K562 (cell line): Measurements from ENCODE around the gene TNP1. TPM values are rescaled to one million over a fixed set of nuclear protein-coding genes. Genes with fewer than 3 reads are reported as not detected.

Experiments
- ATAC-seq: fragments of 200-7000 bp; cut with Tn5 transposase; 3 replicates; pipeline ENCODE4 v1.9.1; 2020; ENCODE audit warnings: moderate library complexity
- BruUV-seq: library from RNA; stranded (reverse); fragments of 400-500 nt; replicated peaks from 2 replicates; lab custom pipeline; 2021; lab: Mats Ljungman, UMichigan
- CTCF ChIA-PET: fragments of 300-600 bp; formaldehyde crosslinking; extraction: SDS; loops from one replicate; lab custom pipeline; 2021; ENCODE audit warnings: low intra/inter-chr PET ratio; lab: Yijun Ruan, JAX
- POLR2A ChIA-PET: fragments of 300-600, 350-650 bp; sonication (Branson Sonifier 250); formaldehyde crosslinking; extraction: SDS; loops from one replicate; lab custom pipeline; 2021; ENCODE audit warnings: antibody characterized with exemption, inconsistent platforms; lab: Yijun Ruan, JAX
- DNase-seq, 4 experiments: peaks; one replicate each; pipeline versions ENCODE4 v3.0.0 to v3.0.0-alpha.2; 2011 to 2018; ENCODE audit warnings: low spot score in 3 of 4, mixed read lengths in 3 of 4; ENCODE audit errors: extremely low read depth in 1 of 4
- FAIRE-seq: peaks from 2 replicates; lab custom pipeline; 2011; peaks lifted over from hg19 to GRCh38; lab: Jason Lieb, UNC
- H2AFZ ChIP-seq: 2 replicates; pipeline ENCODE4 v1.6.0; 2011; ENCODE audit warnings: low read depth, low read length, control low read depth, inconsistent platforms
- H3K27ac ChIP-seq: fragments of 200-600 bp; 3 replicates; pipeline ENCODE4 v1.8.0; 2011; ENCODE audit warnings: low read depth, mild to moderate bottlenecking, control low read depth, inconsistent platforms, low read length, moderate library complexity, mixed read lengths; ENCODE audit errors: extremely low read depth
- H3K27me3 ChIP-seq, 2 experiments: fragments of 300-600 bp in 1 of 2; 2 replicates in 1 of 2; 3 replicates in 1 of 2; pipeline versions ENCODE4 v1.6.0 to v1.8.0; 2011; ENCODE audit warnings: inconsistent platforms in 2 of 2, low read length in 2 of 2, mild to moderate bottlenecking in 1 of 2, mixed read lengths in 1 of 2, moderate library complexity in 1 of 2; ENCODE audit not compliant: control insufficient read depth in 2 of 2, insufficient read depth in 2 of 2
- H3K36me3 ChIP-seq: fragments of 300-600 bp; 3 replicates; pipeline ENCODE4 v1.8.0; 2011; ENCODE audit warnings: mild to moderate bottlenecking, low read length, inconsistent platforms; ENCODE audit not compliant: control insufficient read depth, insufficient read depth
- H3K4me1 ChIP-seq, 2 experiments: fragments of 200-600 bp in 1 of 2; replicated peaks in 1 of 2; 2 replicates in 1 of 2; 3 replicates in 1 of 2; pipeline versions ENCODE4 v1.5.1 to v1.8.0; 2011; ENCODE audit warnings: inconsistent platforms in 2 of 2, low read length in 2 of 2, mild to moderate bottlenecking in 1 of 2, mixed read lengths in 1 of 2, moderate library complexity in 1 of 2; ENCODE audit not compliant: control insufficient read depth in 2 of 2, insufficient read depth in 2 of 2
- H3K4me2 ChIP-seq: 2 replicates; pipeline ENCODE4 v1.6.1; 2011; ENCODE audit warnings: low read length, control low read depth, inconsistent platforms, mixed read lengths; ENCODE audit not compliant: insufficient read depth
- H3K4me3 ChIP-seq: fragments of 200-600 bp; sonication (generic), shearing (Covaris generic); 2 replicates; pipeline ENCODE4 v1.5.1; 2016; ENCODE audit warnings: control low read depth, inconsistent platforms
- H3K79me2 ChIP-seq: fragments of 200-600 bp; 3 replicates; pipeline ENCODE4 v1.8.0; 2011; ENCODE audit warnings: low read length, inconsistent platforms; ENCODE audit not compliant: control insufficient read depth, insufficient read depth
- H3K9ac ChIP-seq, 2 experiments: 2 replicates each; pipeline versions ENCODE4 v1.6.0 to v1.6.1; 2011; ENCODE audit warnings: low read depth in 2 of 2, low read length in 2 of 2, control low read depth in 1 of 2, inconsistent platforms in 1 of 2, mild to moderate bottlenecking in 1 of 2, mixed read lengths in 1 of 2; ENCODE audit not compliant: insufficient read depth in 1 of 2
- H3K9me1 ChIP-seq: one replicate; pipeline ENCODE4 v1.6.0; 2011; ENCODE audit warnings: inconsistent platforms, mild to moderate bottlenecking, low read length, moderate library complexity; ENCODE audit not compliant: control insufficient read depth, insufficient read depth
- H3K9me3 ChIP-seq: replicated peaks from 2 replicates; pipeline ENCODE4 v1.5.1; 2011; ENCODE audit warnings: low read depth, low read length, inconsistent platforms; ENCODE audit not compliant: control insufficient read depth, insufficient read depth
- H4K20me1 ChIP-seq: replicated peaks from 2 replicates; pipeline ENCODE4 v1.6.1; 2011; ENCODE audit warnings: low read length, inconsistent platforms, mixed read lengths; ENCODE audit not compliant: control insufficient read depth, insufficient read depth
- CBX3 ChIP-seq, 2 experiments: IDR thresholded peaks; 1 replicate in 1 of 2; 2 replicates in 1 of 2; pipeline ENCODE4 v1.6.1; 2012; ENCODE audit warnings: inconsistent platforms in 2 of 2, low read length in 2 of 2, borderline replicate concordance in 1 of 2, control low read depth in 1 of 2
- ELK3 ChIP-seq: fragments of 450-650 bp; formaldehyde crosslinking; IDR thresholded peaks from 2 replicates; pipeline ENCODE4 v1.4.0; 2020; ENCODE audit warnings: mild to moderate bottlenecking
- EP300 ChIP-seq: IDR thresholded peaks from 2 replicates; pipeline ENCODE4 v1.6.1; 2012; ENCODE audit warnings: low read length, improper control_type of control experiment
- FOXA1 ChIP-seq: fragments of 450-650 bp; IDR thresholded peaks from 2 replicates; pipeline ENCODE4 v1.6.1; 2016; ENCODE audit warnings: mild to moderate bottlenecking, borderline replicate concordance
- GATA2 ChIP-seq: sonication (generic); formaldehyde crosslinking; IDR thresholded peaks from 2 replicates; pipeline ENCODE4 v1.4.0; 2020; ENCODE audit warnings: mild to moderate bottlenecking, missing genetic modification reagents
- GTF2A2 ChIP-seq: IDR thresholded peaks from 2 replicates; pipeline ENCODE4 v1.6.1; 2016; ENCODE audit warnings: mild to moderate bottlenecking, missing genetic modification characterization, missing compliant biosample characterization
- ID3 ChIP-seq, 2 experiments: fragments of 250-450 bp in 1 of 2; fragments of 450-650 bp in 1 of 2; sonication (Bioruptor Pico) in 1 of 2; IDR thresholded peaks; 2 replicates each; pipeline versions ENCODE4 v1.6.1 to v1.8.0; 2016 to 2021; ENCODE audit warnings: mild to moderate bottlenecking in 2 of 2, moderate library complexity in 2 of 2, missing compliant biosample characterization in 1 of 2, missing genetic modification characterization in 1 of 2
- MEF2A ChIP-seq: IDR thresholded peaks from 2 replicates; pipeline ENCODE4 v1.6.1; 2011; ENCODE audit warnings: low read depth, mild to moderate bottlenecking, low read length, moderate library complexity; ENCODE audit not compliant: control insufficient read depth
- MYBL2 ChIP-seq, 2 experiments: fragments of 450-650 bp in 1 of 2; sonication (generic) in 1 of 2; formaldehyde crosslinking in 1 of 2; IDR thresholded peaks; 2 replicates each; pipeline versions ENCODE4 v1.6.1 to v1.8.1; 2017 to 2022; ENCODE audit warnings: borderline replicate concordance in 1 of 2, inconsistent platforms in 1 of 2, low read depth in 1 of 2, mild to moderate bottlenecking in 1 of 2, missing genetic modification reagents in 1 of 2, moderate library complexity in 1 of 2
- ZNF124 ChIP-seq: sonication (generic); formaldehyde crosslinking; IDR thresholded peaks from 2 replicates; pipeline ENCODE4 v1.8.1; 2022; ENCODE audit warnings: missing genetic modification reagents
- in situ Hi-C: fragments of 300-500 bp; cut with MboI; formaldehyde crosslinking; loops from 4 replicates; pipeline ENCODE4 v1.15.0; 2018; ENCODE audit warnings: inconsistent platforms, mixed read lengths
- intact Hi-C: fragments of 100-400 bp; cut with micrococcal nuclease; formaldehyde crosslinking; loops from 2 replicates; pipeline ENCODE4 v1.14.2; 2022
- polyA plus RNA-seq, 8 experiments: library from polyadenylated mRNA; depleted of rRNA in 4 of 8; stranded (reverse) in 5 of 8; unstranded in 3 of 8; fragments of >200 nt; fragmentation: Nextera tagmentation in 2 of 8; fragmentation: Illumina TruSeq in 1 of 8; extraction: Ambion mirVana in 2 of 8; extraction: Trizol in 1 of 8; gene quantifications; 2 replicates each; pipeline versions ENCODE4 v1.2.1 to v1.2.3, GENCODE V29; 2011 to 2014; ENCODE audit warnings: inconsistent platforms in 1 of 8, missing spikeins in 1 of 8
- total RNA-seq, 7 experiments: library from RNA; depleted of rRNA in 6 of 7; stranded (reverse); fragments of >200 nt in 6 of 7; fragmentation: Illumina TruSeq in 2 of 7; extraction: Trizol in 2 of 7; gene quantifications; 2 replicates each; pipeline versions ENCODE4 v1.2.1 to v1.2.3, GENCODE V29; 2011 to 2021; ENCODE audit warnings: low replicate concordance in 1 of 7

Gene TNP1
- total and polyA plus RNA-seq, 9 of the 15 experiments (the other 6 are each of a cell fraction or from before 2014, with no cell fraction given), result not detected

- TF ChIP-seq ID3 (CRISPR knock-in tag; IDR thresholded peaks at IDR 0.05) (no peak), ID3 (tag; IDR thresholded peaks at IDR 0.05) (no peak), MYBL2 (IDR thresholded peaks at IDR 0.05; ENCODE audit: low read depth) (no peak), MYBL2 (CRISPR knock-in tag; IDR thresholded peaks at IDR 0.05; ENCODE audit: borderline replicate concordance) (no peak)
These were observed 41.4 kb upstream of the TNP1 start (continued) for GRCh38 chr2:216901273-216901672.

- in situ Hi-C loops, result no loop called here
- POLR2A ChIA-PET, result interaction anchor here (0.7 kb wide), 1 partner anchor 11 kb away, joined by 3 read pairs; no protein-coding TSS in a partner anchor
- Histone ChIP-seq H3K4me1 (no peaks in the 10 kb centered on the region; a peak in 2 of 5 replicates), H3K27ac (no peak overlapping the region), H3K9me3 (no peaks in the 10 kb centered on the region), H3K9ac (no peak overlapping the region), H3K27me3 (no peaks in the 10 kb centered on the region), H3K4me3 (no peak overlapping the region), H3K4me2 (no peak overlapping the region), H3K79me2 (no peaks in the 10 kb centered on the region), H3K36me3 (no peaks in the 10 kb centered on the region), H4K20me1 (no peaks in the 10 kb centered on the region), H2AFZ (no peak overlapping the region), H3K9me1 (no peaks in the 10 kb centered on the region)
- FAIRE-seq (no peak), ATAC-seq (no peak), DNase-seq (no peak)
- TF ChIP-seq CBX3 (IDR thresholded peaks at IDR 0.05; ENCODE audit: borderline replicate concordance in 1 of 2, low read length in 2 of 2) (no peak), EP300 (no peak), FOXA1 (no peak), MEF2A (no peak), GATA2 (CRISPR knock-in tag) (no peak), ELK3 (CRISPR knock-in tag) (no peak), ZNF124 (CRISPR knock-in tag) (no peak), GTF2A2 (no peak)
- no TSS peak for BruUV-seq
- intact Hi-C loops, result no loop called here
- CTCF ChIA-PET, result no interaction called here
These were observed 40.5 kb upstream of the TNP1 start for GRCh38 chr2:216900406-216900805.
